Vagina (tissue), 2 donors: ENCODE results near the gene SPOCK3.

Experiments
- CTCF ChIP-seq, 3 experiments: fragments of 450-650 bp in 2 of 3; fragments of 200-600 bp in 1 of 3; sonication (generic) in 1 of 3; IDR thresholded peaks; one replicate each; pipeline ENCODE4 v1.5.1; 2017 to 2019; ENCODE audit warnings: antibody characterized with exemption in 3 of 3, mild to moderate bottlenecking in 2 of 3, moderate library complexity in 2 of 3
- POLR2A ChIP-seq, 2 donors: fragments of 450-650 bp; IDR thresholded peaks; one replicate each; pipeline ENCODE4 v1.6.1; 2017; ENCODE audit warnings: antibody characterized with exemption in 2 of 2, mild to moderate bottlenecking in 2 of 2, moderate library complexity in 2 of 2
- POLR2AphosphoS5 ChIP-seq, 2 donors: sonication (generic); formaldehyde crosslinking; IDR thresholded peaks; one replicate each; pipeline ENCODE4 v1.9.0; 2017; ENCODE audit warnings: antibody characterized with exemption in 2 of 2, mild to moderate bottlenecking in 2 of 2, low read depth in 1 of 2; ENCODE audit not compliant: insufficient read depth in 1 of 2

GRCh38 chr4:167239627-167240026 is 5.3 kb upstream of the SPOCK3 start:
- no peak for TF ChIP-seq CTCF (IDR thresholded peaks at IDR 0.05)
- TF ChIP-seq POLR2AphosphoS5 (IDR thresholded peaks at IDR 0.05; ENCODE audit: insufficient read depth in 1 of 2, low read depth in 1 of 2): no peak
- no peak for TF ChIP-seq POLR2A (IDR thresholded peaks at IDR 0.05)
